GM21381 (cell line): ENCODE data around the gene NUP214.
"Not testable (repeated sequence)": the region's sequence is repeated elsewhere in the genome, so short reads cannot be mapped to it uniquely, and the experiment has no call there.

Source experiments
- ATAC-seq: cut with Tn5 transposase; IDR thresholded peaks from one replicate; pipeline ENCODE4 v1.9.1; 2021; ENCODE audit warnings: mild to moderate bottlenecking, moderate library complexity; ENCODE audit not compliant: unreplicated experiment

The NUP214 gene

GRCh38 chr9:131191032-131191431 lies 65.6 kb downstream of the NUP214 start:
- not testable (repeated sequence) for ATAC-seq

GRCh38 chr9:131191857-131192256 lies 66.5 kb downstream of the NUP214 start:
- no peak for ATAC-seq

DNA sequence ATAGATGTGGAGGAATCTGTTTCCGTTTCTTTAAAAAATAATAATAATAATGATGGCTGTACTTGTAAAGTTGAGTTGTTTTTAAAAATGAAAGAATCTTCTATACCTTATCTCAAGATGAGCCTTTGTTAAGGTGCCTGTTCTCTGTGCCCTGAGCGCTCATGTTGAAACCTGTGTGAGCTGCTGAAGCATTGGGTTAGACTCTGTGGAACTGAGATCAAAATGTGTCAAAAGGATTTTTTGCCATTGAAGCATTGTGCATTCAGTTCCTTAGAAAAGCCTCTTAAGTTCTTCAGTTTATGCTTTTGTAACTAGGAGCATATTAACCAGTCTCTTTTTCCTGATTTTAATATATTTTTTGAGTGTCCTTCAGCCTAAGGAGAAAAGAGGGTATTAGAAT lies 67.7 kb downstream of the NUP214 start:
- ATAC-seq = no peak

DNA sequence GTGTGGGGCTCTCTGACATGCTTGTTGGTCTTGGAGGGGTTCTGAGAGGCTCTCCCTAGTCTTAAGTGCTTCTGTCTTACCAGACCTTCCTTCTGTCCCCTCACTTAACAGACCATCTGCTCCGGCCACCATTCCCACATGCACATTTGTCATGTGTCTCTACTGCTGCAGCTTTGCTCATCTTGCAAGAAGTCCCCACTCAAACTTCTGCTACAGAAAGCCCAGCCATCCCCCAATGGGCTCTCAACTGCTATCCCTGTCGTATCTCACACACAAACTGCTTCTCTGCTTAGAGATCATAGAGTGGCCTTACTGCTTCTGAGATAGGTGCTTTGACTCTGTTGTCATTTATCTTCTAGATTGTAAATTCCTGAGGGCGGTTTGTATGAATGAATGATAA lies 69.4 kb downstream of the NUP214 start:
- no peak for ATAC-seq

DNA sequence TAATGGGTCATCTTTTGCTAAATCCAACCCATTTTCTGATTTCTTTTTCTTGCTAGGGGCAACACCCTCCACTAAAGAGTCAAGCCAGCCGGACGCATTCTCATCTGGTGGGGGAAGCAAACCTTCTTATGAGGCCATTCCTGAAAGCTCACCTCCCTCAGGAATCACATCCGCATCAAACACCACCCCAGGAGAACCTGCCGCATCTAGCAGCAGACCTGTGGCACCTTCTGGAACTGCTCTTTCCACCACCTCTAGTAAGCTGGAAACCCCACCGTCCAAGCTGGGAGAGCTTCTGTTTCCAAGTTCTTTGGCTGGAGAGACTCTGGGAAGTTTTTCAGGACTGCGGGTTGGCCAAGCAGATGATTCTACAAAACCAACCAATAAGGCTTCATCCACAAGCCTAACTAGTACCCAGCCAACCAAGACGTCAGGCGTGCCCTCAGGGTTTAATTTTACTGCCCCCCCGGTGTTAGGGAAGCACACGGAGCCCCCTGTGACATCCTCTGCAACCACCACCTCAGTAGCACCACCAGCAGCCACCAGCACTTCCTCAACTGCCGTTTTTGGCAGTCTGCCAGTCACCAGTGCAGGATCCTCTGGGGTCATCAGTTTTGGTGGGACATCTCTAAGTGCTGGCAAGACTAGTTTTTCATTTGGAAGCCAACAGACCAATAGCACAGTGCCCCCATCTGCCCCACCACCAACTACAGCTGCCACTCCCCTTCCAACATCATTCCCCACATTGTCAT lies 72.0 kb downstream of the NUP214 start:
- ATAC-seq = no peak

DNA sequence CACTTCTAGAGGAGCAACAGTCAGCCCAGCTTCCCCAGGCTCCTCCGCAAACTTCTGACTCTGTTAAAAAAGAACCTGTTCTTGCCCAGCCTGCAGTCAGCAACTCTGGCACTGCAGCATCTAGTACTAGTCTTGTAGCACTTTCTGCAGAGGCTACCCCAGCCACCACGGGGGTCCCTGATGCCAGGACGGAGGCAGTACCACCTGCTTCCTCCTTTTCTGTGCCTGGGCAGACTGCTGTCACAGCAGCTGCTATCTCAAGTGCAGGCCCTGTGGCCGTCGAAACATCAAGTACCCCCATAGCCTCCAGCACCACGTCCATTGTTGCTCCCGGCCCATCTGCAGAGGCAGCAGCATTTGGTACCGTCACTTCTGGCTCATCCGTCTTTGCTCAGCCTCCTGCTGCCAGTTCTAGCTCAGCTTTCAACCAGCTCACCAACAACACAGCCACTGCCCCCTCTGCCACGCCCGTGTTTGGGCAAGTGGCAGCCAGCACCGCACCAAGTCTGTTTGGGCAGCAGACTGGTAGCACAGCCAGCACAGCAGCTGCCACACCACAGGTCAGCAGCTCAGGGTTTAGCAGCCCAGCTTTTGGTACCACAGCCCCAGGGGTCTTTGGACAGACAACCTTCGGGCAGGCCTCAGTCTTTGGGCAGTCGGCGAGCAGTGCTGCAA lies 72.8 kb downstream of the NUP214 start:
- no peak for ATAC-seq

- no peak for ATAC-seq
These were observed 76.5 kb downstream of the NUP214 start for GRCh38 chr9:131201856-131202255.

DNA sequence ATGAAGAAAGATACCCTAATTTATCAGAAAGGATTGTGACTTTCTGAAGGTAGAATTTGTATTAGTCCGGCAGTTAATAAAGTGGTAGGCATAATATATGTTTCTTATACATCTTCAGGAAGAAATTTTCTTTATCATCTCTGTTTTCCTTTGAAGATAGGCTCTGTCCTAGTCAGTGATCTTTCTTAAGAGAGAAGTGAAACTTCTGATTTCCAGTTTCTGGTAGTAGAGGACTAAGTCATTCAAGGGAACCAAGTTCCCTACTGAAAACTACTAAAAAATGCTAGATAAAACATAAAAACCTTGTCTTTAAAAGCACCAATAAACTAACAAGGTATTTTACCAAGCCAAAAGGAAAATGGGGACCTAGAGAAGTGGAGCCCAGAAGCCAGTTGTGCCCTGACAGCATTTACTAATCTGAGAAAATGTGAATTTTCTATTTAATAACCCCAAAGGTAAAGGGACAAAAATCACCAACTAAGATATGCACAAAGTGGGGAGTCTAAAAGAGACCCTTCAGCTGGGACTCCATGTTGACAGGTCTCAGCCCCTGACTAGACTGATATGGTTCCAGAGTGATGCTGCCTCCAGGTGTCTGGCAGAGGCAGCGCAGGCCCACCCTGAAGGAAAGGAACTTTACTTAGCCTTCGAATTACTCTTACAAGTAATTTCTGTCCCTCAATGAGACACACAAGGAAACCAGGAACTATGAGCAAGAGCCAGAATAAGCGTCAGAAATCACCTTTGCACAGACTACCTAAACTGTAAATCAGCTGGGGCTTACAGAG lies 78.2 kb downstream of the NUP214 start:
- ATAC-seq = no peak

- no peak for ATAC-seq
These were observed 78.9 kb downstream of the NUP214 start for GRCh38 chr9:131204285-131204684.

- ATAC-seq = no peak
These were observed 81.1 kb downstream of the NUP214 start for GRCh38 chr9:131206495-131206894.

GRCh38 chr9:131211920-131212319 lies 86.5 kb downstream of the NUP214 start:
- ATAC-seq = not testable (repeated sequence)

DNA sequence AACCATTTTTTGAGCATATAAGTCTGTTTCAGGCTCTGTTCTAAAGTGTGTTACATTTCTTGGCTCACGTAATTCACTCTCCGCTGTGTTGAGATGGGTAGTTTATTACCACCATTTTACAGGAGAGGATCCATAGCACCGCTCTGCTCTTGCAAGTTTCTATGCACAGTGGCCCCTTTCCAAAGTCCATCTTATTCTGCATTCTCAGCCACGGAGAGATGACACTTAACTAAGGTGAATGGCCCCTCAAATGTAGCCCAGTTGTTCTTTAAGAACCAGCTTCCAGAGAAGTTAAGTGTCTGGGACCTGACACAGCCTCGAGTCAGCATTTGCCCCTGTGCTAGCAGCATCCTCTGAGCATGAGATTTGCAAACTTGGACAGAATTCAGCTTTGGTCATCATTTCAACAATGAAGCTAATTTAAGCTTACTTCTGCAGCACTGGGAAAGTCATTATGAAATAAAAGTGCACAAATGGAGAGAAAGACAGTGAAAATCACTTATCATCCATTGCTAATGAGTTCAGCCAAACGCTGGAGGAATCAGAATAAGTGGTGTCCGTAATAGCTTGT lies 89.0 kb downstream of the NUP214 start:
- ATAC-seq = no peak

DNA sequence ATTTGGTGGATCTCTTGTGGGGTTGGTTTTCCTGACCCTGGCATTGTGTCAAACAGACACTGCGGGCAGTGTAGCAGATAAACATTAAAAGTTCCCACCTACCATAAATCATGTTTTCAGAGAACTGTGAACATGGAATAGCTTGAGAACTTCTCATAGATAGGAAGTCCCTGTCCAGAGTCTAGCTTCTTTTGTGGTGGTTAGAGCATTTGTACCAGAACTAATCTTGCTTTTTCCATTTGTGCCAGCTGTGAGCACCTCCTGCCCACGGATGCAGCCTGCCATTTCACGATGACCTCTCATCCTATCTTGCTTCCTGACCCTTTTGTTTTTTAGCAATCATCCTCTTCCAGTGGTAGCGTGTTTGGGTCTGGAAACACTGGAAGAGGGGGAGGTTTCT lies 89.5 kb downstream of the NUP214 start:
- no peak for ATAC-seq

GRCh38 chr9:131216806-131217205 lies 91.4 kb downstream of the NUP214 start:
- ATAC-seq = no peak

DNA sequence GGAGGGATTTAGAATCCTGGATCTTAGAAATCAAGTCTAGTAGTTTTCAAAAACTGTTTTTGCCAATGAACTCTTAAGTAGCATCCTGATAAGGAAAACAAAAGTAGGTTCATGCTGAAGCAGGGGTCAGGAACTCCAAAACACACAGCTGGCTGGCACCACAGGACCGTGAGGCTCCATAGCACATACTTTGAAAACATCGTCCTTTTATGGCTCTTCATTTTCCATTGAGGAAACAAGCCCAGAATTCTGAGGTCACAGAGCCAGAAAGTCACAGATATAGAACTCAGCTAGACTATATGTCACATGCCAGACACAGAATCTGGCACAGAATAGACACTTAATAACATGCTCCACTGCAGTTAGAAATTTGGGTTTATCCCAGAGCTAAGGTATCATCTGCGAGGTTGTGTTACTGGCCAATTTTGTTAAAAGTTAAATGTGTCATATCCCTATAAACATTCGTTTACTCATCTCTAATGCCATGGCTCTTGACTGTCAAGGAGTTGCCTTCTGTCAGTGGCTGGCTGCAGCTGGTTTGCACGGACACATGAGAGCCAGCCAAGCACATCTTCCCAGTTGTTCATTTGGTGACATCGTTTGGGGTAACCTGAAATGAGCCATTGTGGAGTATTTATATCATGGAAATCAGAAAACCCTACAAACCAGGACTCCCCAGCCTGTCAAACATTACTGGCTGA lies 92.1 kb downstream of the NUP214 start:
- ATAC-seq = no peak

GRCh38 chr9:131218370-131218769 lies 93.0 kb downstream of the NUP214 start:
- no peak for ATAC-seq

GRCh38 chr9:131220485-131220884 lies 95.1 kb downstream of the NUP214 start:
- ATAC-seq = no peak

- no peak for ATAC-seq
These were observed 97.1 kb downstream of the NUP214 start for GRCh38 chr9:131222460-131222859.

DNA sequence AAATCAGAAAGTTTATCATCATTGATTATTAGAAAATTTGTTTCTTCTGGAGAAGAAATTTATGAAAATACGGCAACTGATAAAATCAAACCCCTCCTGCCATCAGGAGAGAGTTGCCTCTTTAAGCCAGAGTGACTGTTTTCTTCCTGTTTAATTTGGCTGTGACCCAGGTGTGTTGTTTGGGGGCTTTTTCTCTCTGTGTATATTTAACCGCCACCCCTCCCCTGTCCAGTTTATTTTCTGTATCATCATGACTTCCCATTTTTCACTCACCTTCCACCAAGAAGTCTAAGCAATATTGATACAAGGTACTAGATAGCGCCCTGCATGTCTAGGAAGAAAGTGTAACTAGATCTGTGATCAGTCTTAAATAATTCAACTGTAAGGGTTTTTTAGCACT lies 100.8 kb downstream of the NUP214 start:
- no peak for ATAC-seq

DNA sequence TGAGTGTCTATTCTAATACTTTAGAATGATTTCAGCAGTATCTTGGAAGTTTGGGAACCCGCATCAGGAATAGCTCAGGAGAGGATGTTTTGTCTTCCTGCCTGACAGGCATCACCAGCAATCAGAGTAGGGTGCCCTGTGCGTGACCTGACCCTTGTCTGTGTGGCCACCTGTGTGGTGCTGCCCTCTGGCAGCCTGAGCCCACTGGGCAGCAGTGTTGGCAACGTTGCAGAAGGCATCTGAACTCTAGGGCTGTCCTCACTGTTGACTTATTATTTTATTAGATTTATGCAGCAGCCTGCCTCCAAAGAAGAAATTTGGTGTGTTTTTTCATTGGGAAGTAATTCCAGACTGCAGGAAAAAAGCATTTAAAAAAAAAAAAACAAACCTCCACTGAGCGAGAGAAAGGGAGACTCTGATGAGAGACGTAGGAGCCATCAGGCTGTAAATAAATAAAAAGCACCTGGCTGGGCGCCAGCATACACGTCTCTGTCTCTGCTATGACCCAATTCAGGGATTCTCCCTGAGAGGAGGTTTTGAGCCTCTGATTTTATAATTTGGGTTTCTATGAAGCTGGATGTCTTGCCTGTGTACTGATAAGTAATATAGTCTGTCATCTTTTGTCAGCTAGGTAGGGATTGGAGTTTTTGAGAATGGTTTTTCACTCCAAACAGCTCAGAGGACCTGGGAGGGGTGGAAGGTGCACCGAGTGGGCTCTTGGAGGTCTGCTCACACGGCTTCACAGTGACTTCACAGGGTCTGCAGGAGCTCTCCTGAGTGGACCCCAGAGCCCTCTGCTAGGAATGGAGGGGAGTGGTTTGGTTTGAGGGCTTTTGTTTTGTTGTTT lies 101.9 kb downstream of the NUP214 start:
- ATAC-seq = no peak
